Right forelimb (tissue), 1 donor: ENCODE data around the gene DDX39A.
A peak's percentile ranks its signal among the peaks of the same experiment; 100 is the strongest.
"Not testable (repeated sequence)": the region's sequence is repeated elsewhere in the genome, so short reads cannot be mapped to it uniquely, and the experiment has no call there.

ENCODE experiments used
- DNase-seq: peaks from one replicate; pipeline ENCODE4 v3.0.0-alpha.2; 2018

Gene DDX39A

GRCh38 chr19:14419106-14419813, at the start of gene DDX39A:
Gene DDX39A, minus strand, starts transcription at chr19:14419341. Its CDS starts 6,121 bp downstream, at chr19:14413220.
- peak; percentile 96 for DNase-seq

GRCh38 chr19:14467816-14468215, 48.7 kb upstream of the DDX39A start:
- DNase-seq = no peak

GRCh38 chr19:14467391-14467790, 48.2 kb upstream of the DDX39A start:
- DNase-seq = no peak

- DNase-seq = no peak
These were observed 44.6 kb upstream of the DDX39A start for GRCh38 chr19:14463747-14464146.

GRCh38 chr19:14462401-14462800, 43.3 kb upstream of the DDX39A start:
- not testable (repeated sequence) for DNase-seq

GRCh38 chr19:14460935-14461334, 41.8 kb upstream of the DDX39A start:
- no peak for DNase-seq

- DNase-seq = no peak
These were observed 40.6 kb upstream of the DDX39A start for GRCh38 chr19:14459703-14460102.

- DNase-seq = not testable (repeated sequence)
These were observed 33.2 kb upstream of the DDX39A start for GRCh38 chr19:14452303-14452702.

- DNase-seq = no peak
These were observed 31.7 kb upstream of the DDX39A start for GRCh38 chr19:14450876-14451275.

GRCh38 chr19:14450168-14450874, 31.2 kb upstream of the DDX39A start:
- no peak for DNase-seq

- DNase-seq = no peak
These were observed 30.2 kb upstream of the DDX39A start for GRCh38 chr19:14449321-14449720.

GRCh38 chr19:14446336-14447036, 27.3 kb upstream of the DDX39A start:
- no peak for DNase-seq

GRCh38 chr19:14443632-14444216, 24.6 kb upstream of the DDX39A start:
- DNase-seq = no peak

GRCh38 chr19:14442891-14443631, 23.9 kb upstream of the DDX39A start:
- no peak for DNase-seq

- DNase-seq = no peak
These were observed 22.1 kb upstream of the DDX39A start for GRCh38 chr19:14441041-14441938.

GRCh38 chr19:14440049-14440448, 20.9 kb upstream of the DDX39A start:
- DNase-seq = no peak

- no peak for DNase-seq
These were observed 19.9 kb upstream of the DDX39A start for GRCh38 chr19:14439014-14439413.

- DNase-seq = no peak
These were observed 18.5 kb upstream of the DDX39A start for GRCh38 chr19:14437578-14438140.

- DNase-seq = no peak
These were observed 16.3 kb upstream of the DDX39A start for GRCh38 chr19:14435320-14436050.

- DNase-seq = no peak
These were observed 15.6 kb upstream of the DDX39A start for GRCh38 chr19:14434543-14435319.
